Subcutaneous adipose tissue (tissue), 4 donors: ENCODE measurements around the gene BMERB1. TPM values are rescaled to one million over a fixed set of nuclear protein-coding genes. Genes with fewer than 3 reads are reported as not detected.

Experiments used
- total RNA-seq, 4 donors: library from RNA; depleted of rRNA; stranded (reverse); fragments of >200 nt; gene quantifications; one replicate each; pipeline ENCODE4 v1.1.0, GENCODE V29; 2016
- TF ChIP-seq, protein P1 (sequence below): fragments of 450-650 bp; IDR thresholded peaks from one replicate; pipeline ENCODE4 v1.5.1; 2016; ENCODE audit warnings: low read depth, mild to moderate bottlenecking, control low read depth, antibody characterized with exemption, moderate library complexity

BMERB1 gene
- total RNA-seq, 4 donors from 2014 or later, result 21.8 to 72.2 (median 34.9) TPM

- TF ChIP-seq, protein P1, sequence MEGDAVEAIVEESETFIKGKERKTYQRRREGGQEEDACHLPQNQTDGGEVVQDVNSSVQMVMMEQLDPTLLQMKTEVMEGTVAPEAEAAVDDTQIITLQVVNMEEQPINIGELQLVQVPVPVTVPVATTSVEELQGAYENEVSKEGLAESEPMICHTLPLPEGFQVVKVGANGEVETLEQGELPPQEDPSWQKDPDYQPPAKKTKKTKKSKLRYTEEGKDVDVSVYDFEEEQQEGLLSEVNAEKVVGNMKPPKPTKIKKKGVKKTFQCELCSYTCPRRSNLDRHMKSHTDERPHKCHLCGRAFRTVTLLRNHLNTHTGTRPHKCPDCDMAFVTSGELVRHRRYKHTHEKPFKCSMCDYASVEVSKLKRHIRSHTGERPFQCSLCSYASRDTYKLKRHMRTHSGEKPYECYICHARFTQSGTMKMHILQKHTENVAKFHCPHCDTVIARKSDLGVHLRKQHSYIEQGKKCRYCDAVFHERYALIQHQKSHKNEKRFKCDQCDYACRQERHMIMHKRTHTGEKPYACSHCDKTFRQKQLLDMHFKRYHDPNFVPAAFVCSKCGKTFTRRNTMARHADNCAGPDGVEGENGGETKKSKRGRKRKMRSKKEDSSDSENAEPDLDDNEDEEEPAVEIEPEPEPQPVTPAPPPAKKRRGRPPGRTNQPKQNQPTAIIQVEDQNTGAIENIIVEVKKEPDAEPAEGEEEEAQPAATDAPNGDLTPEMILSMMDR, result no peak
Observed at GRCh38 chr16:15581127-15581815, 146.9 kb downstream of the BMERB1 start.

DNA sequence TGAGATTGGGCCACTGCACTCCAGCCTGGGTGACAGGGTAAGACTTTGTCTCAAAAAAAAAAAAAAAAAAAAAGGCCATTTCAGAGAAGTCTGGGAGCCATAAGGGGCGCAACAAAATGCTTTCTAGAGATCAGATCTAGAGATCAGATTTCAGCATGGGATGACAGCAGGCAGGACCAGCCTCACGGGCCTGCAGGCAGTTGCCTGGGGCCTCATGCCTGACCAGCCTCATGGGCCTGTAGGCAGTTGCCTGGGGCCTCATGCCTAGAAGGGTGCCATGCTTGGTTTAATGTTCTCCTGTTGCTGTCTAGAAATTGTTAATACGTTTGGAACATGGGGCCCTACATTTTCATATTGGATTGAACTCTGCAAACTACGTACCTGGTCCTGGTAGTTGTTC lies 149.1 kb downstream of the BMERB1 start:
- TF ChIP-seq, protein P1, result no peak

GRCh38 chr16:15585956-15586355 lies 151.6 kb downstream of the BMERB1 start:
- TF ChIP-seq, protein P1, result no peak

- TF ChIP-seq, protein P1, result no peak
Observed at GRCh38 chr16:15586716-15587115, 152.3 kb downstream of the BMERB1 start.

DNA sequence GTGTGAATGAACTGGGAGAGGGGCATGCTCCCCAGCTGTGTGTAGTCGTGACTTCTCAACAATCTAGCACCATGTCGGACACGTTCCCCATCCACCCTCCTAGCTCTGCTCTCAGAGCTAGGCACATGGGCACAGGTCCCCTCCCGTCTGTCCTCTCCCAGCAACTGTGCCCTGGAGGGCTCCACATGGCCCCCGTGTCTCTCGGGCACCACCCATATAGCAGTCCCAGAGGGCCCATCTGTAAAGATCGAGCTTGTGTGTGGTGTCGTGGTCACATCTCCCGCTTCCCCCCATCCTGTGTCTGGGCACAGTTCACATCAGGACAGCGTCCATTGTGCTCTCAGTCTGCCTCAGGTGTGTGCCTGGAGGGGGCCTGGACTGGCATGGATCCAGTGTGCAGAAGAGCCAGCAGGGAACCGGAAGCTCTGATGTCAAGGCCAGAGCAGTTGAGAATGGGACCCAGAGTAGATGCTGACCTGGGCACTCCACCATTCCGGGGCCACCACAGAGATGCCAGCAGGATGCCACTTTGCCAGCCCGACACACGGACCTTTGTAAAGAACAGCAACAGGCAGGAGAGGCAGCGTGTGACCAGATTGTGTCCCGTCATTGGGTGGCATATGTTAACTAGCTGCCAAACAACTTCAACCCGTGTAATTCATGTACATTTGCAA lies 152.9 kb downstream of the BMERB1 start:
- TF ChIP-seq, protein P1, result no peak

DNA sequence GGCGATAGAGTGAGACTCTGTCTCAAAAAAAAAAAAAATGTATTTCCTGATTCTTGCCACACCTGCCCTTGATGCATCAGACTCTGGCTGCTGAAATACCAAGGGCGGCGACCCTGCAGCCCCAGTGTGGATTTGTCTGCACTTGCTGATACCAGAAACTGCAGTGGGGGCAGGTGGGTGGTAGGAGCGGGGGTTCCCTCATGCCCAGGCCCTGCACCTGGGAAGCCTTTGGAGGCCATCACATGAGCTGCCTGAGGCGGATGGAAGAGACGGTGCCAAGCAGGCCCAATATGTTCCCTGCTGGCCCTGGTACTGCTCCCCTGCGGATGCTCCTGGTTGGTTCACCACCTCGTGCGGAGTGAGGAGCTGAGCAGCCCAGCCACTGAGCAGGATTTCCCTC lies 157.9 kb downstream of the BMERB1 start:
- TF ChIP-seq, protein P1, result no peak

- TF ChIP-seq, protein P1, result no peak
Observed at GRCh38 chr16:15593235-15593634, 158.8 kb downstream of the BMERB1 start.
